ENCODE measurements around the gene ABCC3. TPM values are rescaled to one million over a fixed set of nuclear protein-coding genes. Genes with fewer than 3 reads are reported as not detected.

Gene ABCC3
- total RNA-seq, 1 donor from 2014 or later = 13.3 TPM

DNA sequence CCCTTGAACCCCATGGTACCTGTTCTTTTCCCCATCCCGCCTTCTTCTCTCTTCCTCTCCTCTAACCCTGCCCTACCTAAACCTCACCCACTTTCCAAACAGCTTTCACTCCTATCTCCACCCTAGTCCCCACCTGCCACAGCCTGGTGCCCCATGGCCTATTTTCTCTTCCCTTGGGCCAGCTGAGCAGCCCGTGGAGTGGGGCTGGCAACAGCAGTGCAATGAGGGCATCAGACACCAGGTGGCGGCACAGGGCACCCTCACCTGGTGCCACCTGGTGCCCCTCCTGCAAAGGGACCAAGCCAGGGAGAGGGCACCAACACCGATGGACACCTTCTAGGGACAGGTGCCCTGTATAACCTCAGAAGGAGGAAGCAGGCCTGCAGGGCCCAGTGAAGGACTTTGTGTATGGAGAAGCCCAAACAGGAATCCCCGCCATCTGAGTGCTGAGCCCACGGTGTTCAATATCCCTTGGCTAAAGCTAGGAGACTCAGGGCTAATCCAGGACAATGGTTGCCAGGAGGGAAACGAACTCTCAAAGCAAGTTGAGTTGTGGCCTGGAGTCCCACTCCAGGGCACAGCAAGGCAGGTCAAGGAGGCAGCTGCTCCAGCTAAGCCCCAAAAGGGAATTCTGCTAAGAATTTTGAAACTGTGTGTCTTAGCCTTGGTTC lies 4.0 kb upstream of the ABCC3 start:
- Mint-ChIP-seq H3K4me3 (no peak overlapping the region), H3K4me1 (ENCODE audit: unreplicated experiment) (peaks cover 34% of the 10 kb centered on the region), H3K27me3 (peaks cover 55% of the 10 kb centered on the region), H3K36me3 (no peaks in the 10 kb centered on the region), H3K27ac (no peak overlapping the region), H3K9me3 (no peaks in the 10 kb centered on the region)
- no peak for DNase-seq (ENCODE audit: extremely low spot score, unreplicated experiment)
- TF ChIP-seq, protein P1, sequence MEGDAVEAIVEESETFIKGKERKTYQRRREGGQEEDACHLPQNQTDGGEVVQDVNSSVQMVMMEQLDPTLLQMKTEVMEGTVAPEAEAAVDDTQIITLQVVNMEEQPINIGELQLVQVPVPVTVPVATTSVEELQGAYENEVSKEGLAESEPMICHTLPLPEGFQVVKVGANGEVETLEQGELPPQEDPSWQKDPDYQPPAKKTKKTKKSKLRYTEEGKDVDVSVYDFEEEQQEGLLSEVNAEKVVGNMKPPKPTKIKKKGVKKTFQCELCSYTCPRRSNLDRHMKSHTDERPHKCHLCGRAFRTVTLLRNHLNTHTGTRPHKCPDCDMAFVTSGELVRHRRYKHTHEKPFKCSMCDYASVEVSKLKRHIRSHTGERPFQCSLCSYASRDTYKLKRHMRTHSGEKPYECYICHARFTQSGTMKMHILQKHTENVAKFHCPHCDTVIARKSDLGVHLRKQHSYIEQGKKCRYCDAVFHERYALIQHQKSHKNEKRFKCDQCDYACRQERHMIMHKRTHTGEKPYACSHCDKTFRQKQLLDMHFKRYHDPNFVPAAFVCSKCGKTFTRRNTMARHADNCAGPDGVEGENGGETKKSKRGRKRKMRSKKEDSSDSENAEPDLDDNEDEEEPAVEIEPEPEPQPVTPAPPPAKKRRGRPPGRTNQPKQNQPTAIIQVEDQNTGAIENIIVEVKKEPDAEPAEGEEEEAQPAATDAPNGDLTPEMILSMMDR (conservative IDR thresholded peaks at IDR 0.05) = peak; percentile 73

- Mint-ChIP-seq H3K9me3 (no peaks in the 10 kb centered on the region), H3K36me3 (no peaks in the 10 kb centered on the region), H3K4me1 (ENCODE audit: unreplicated experiment) (peaks cover 34% of the 10 kb centered on the region), H3K27me3 (peaks cover 62% of the 10 kb centered on the region), H3K4me3 (peak overlapping the region; percentile 49), H3K27ac (no peak overlapping the region)
- no peak for DNase-seq (ENCODE audit: extremely low spot score, unreplicated experiment)
- TF ChIP-seq, protein P1 (conservative IDR thresholded peaks at IDR 0.05) = no peak
Measured at GRCh38 chr17:50631195-50631907, 3.3 kb upstream of the ABCC3 start.

GRCh38 chr17:50631908-50632571 lies 2.6 kb upstream of the ABCC3 start:
- H3K27me3 Mint-ChIP-seq = peaks cover 69% of the 10 kb centered on the region
- no peaks in the 10 kb centered on the region for H3K36me3 Mint-ChIP-seq
- H3K4me1 Mint-ChIP-seq (ENCODE audit: unreplicated experiment) = peaks cover 34% of the 10 kb centered on the region
- no peak overlapping the region for H3K27ac Mint-ChIP-seq
- H3K4me3 Mint-ChIP-seq = peak overlapping the region; percentile 24
- DNase-seq (ENCODE audit: extremely low spot score, unreplicated experiment) = no peak
- TF ChIP-seq, protein P1 (conservative IDR thresholded peaks at IDR 0.05) = no peak
- H3K9me3 Mint-ChIP-seq = no peaks in the 10 kb centered on the region

DNA sequence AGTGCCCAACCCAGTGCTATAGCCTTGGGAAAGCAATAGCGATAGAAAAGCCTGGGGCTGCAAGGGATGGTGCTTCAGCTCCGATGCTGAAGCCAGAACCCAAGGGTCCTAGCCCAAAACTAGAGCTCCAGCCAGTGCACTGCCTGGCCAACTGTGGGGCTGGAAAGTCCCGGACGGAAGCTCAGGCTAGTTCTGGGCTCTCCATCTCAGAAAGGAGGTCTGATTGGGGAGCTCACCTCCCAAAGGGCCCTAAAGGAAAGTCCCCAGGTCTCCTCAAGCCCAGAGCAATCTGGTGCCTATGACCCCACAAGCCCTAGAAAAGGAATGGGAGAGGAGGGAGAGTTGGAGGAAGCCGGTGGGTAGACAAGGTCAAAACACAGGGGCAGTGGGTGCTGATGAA lies 2.0 kb upstream of the ABCC3 start:
- Mint-ChIP-seq H3K36me3 (no peaks in the 10 kb centered on the region), H3K27me3 (peaks cover 71% of the 10 kb centered on the region), H3K4me1 (ENCODE audit: unreplicated experiment) (peaks cover 35% of the 10 kb centered on the region), H3K27ac (no peak overlapping the region), H3K4me3 (no peak overlapping the region), H3K9me3 (no peaks in the 10 kb centered on the region)
- TF ChIP-seq, protein P1 (conservative IDR thresholded peaks at IDR 0.05) = no peak
- DNase-seq (ENCODE audit: extremely low spot score, unreplicated experiment) = no peak

- no peak overlapping the region for H3K27ac Mint-ChIP-seq
- peaks cover 76% of the 10 kb centered on the region for H3K27me3 Mint-ChIP-seq
- TF ChIP-seq, protein P1 (conservative IDR thresholded peaks at IDR 0.05) = no peak
- H3K4me3 Mint-ChIP-seq = peak overlapping the region; percentile 76
- H3K36me3 Mint-ChIP-seq = no peaks in the 10 kb centered on the region
- H3K4me1 Mint-ChIP-seq (ENCODE audit: unreplicated experiment) = peaks cover 35% of the 10 kb centered on the region
- no peak for DNase-seq (ENCODE audit: extremely low spot score, unreplicated experiment)
- no peaks in the 10 kb centered on the region for H3K9me3 Mint-ChIP-seq
Measured at GRCh38 chr17:50633683-50634082, 998 bp upstream of the ABCC3 start.
